Body of pancreas (tissue), 4 donors: ENCODE data around the gene TTC9B. TPM values are rescaled to one million over a fixed set of nuclear protein-coding genes. Genes with fewer than 3 reads are reported as not detected.

Source experiments
- ATAC-seq: fragments of 150-250 bp; one replicate; pipeline ENCODE4 v1.9.1; 2016
- DNase-seq, 4 donors: peaks; one replicate each; pipeline ENCODE4 v3.0.0-alpha.2; 2019
- H3K27ac ChIP-seq, 4 donors: fragments of 200-600 bp; sonication (generic); 1 replicate in 3 of 4; 2 replicates in 1 of 4; pipeline versions ENCODE4 v1.5.1 to v1.6.1; 2016 to 2019; ENCODE audit warnings: mild to moderate bottlenecking in 1 of 4, mixed read lengths in 1 of 4, moderate library complexity in 1 of 4
- H3K27me3 ChIP-seq, 2 donors: fragments of 200-600 bp; sonication (generic); one replicate each; pipeline ENCODE4 v1.6.0; 2016; ENCODE audit warnings: mild to moderate bottlenecking in 1 of 2
- H3K36me3 ChIP-seq, 2 donors: fragments of 200-600 bp; sonication (generic); replicated peaks in 1 of 2; 2 replicates each; pipeline ENCODE4 v1.5.1; 2016; ENCODE audit warnings: low read depth in 2 of 2; ENCODE audit not compliant: insufficient read depth in 1 of 2
- H3K4me1 ChIP-seq: fragments of 200-600 bp; sonication (generic); one replicate; pipeline ENCODE4 v1.6.0; 2016
- H3K4me3 ChIP-seq, 2 donors: fragments of 200-600 bp; sonication (generic); 1 replicate in 1 of 2; 2 replicates in 1 of 2; pipeline ENCODE4 v1.5.1; 2016 to 2019
- H3K9me3 ChIP-seq, 3 donors: fragments of 200-600 bp; sonication (generic); 1 replicate in 2 of 3; 2 replicates in 1 of 3; pipeline ENCODE4 v1.5.1; 2016
- POLR2A ChIP-seq, 3 donors: fragments of 450-650 bp; IDR thresholded peaks; one replicate each; pipeline ENCODE4 v1.6.1; 2016; ENCODE audit warnings: antibody characterized with exemption in 3 of 3, mild to moderate bottlenecking in 2 of 3
- WGBS, 2 donors: methylation state at CpG; one replicate each; pipeline ENCODE4 v1.1.5; 2017; 5-methylcytosine and 5-hydroxymethylcytosine counted together
- intact Hi-C: fragments of 100-400 bp; cut with DNase I; formaldehyde crosslinking; loops from one replicate; pipeline ENCODE4 v1.15.1; 2023
- total RNA-seq, 2 donors: library from RNA; depleted of rRNA; stranded (reverse); fragments of >200 nt; gene quantifications; one replicate each; pipeline ENCODE4 v1.1.0, GENCODE V29; 2016
- TF ChIP-seq, protein P1 (sequence below), 7 experiments: fragments of 450-650 bp in 4 of 7; fragments of 200-600 bp in 3 of 7; sonication (generic) in 3 of 7; IDR thresholded peaks; one replicate each; pipeline ENCODE4 v1.5.1; 2016 to 2019; ENCODE audit warnings: antibody characterized with exemption in 7 of 7

Gene TTC9B
- total RNA-seq, 2 donors from 2014 or later = not detected

DNA sequence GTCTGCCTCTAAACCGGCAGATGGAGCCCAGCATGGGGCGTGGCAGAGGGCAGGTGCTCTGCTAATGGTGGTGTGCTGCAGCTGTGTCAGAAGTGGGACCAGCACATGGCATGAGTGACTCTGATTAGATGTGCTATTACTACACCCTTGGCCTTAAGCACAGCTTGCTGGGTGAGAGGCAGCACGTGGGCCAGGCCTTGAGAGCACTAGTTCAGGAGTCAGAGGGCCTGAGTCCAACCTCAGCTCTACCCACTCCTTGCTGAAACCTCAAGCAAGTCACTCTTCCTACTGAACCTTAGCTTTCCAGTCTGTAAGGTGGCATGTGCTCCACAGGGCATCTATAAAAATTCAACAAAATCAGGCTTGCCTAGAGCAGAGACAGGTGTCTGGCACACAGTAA, 44.2 kb upstream of the TTC9B start:
- no peak overlapping the region for H3K4me3 ChIP-seq
- ATAC-seq (no peak), DNase-seq (no peak)
- intact Hi-C loops = no loop called here
- no peak overlapping the region for H3K27ac ChIP-seq
- 86 to 91% methylated on average over 3 of the region's 3 CpGs for WGBS, 2 donors
- no peaks in the 10 kb centered on the region for H3K9me3 ChIP-seq
- H3K27me3 ChIP-seq = no peaks in the 10 kb centered on the region
- no peak for TF ChIP-seq POLR2A (IDR thresholded peaks at IDR 0.05)
- peaks cover 20% of the 10 kb centered on the region for H3K4me1 ChIP-seq
- no peaks in the 10 kb centered on the region for H3K36me3 ChIP-seq

DNA sequence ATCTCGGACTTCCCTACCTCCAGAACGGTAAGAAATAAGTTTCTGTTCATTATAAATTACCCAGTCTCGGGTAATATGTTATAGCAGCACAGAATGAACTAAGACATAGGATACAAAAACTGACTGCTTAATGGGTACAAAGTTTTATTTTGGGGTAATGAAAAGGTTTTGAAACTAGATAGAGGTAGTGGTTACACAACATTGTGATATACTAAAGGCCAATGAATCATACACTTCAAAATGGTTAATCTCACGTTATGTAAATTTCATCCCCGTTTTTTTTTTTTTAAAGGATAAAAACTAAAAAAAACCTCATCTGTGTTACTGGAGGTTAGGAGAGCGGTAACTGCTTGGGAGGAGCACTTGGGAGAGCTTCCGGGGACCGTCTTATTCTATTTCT, 43.4 kb upstream of the TTC9B start:
- TF ChIP-seq POLR2A (IDR thresholded peaks at IDR 0.05) = no peak
- TF ChIP-seq, protein P1, sequence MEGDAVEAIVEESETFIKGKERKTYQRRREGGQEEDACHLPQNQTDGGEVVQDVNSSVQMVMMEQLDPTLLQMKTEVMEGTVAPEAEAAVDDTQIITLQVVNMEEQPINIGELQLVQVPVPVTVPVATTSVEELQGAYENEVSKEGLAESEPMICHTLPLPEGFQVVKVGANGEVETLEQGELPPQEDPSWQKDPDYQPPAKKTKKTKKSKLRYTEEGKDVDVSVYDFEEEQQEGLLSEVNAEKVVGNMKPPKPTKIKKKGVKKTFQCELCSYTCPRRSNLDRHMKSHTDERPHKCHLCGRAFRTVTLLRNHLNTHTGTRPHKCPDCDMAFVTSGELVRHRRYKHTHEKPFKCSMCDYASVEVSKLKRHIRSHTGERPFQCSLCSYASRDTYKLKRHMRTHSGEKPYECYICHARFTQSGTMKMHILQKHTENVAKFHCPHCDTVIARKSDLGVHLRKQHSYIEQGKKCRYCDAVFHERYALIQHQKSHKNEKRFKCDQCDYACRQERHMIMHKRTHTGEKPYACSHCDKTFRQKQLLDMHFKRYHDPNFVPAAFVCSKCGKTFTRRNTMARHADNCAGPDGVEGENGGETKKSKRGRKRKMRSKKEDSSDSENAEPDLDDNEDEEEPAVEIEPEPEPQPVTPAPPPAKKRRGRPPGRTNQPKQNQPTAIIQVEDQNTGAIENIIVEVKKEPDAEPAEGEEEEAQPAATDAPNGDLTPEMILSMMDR (IDR thresholded peaks at IDR 0.05) = no peak
- WGBS, 2 donors = 79 to 85% methylated on average over 8 of the region's 8 CpGs
- intact Hi-C loops = no loop called here
- H3K4me1 ChIP-seq = peaks cover 19% of the 10 kb centered on the region
- H3K4me3 ChIP-seq = no peak overlapping the region
- no peaks in the 10 kb centered on the region for H3K27me3 ChIP-seq
- no peak for ATAC-seq
- no peak overlapping the region for H3K27ac ChIP-seq
- no peaks in the 10 kb centered on the region for H3K9me3 ChIP-seq
- no peaks in the 10 kb centered on the region for H3K36me3 ChIP-seq
- no peak for DNase-seq

DNA sequence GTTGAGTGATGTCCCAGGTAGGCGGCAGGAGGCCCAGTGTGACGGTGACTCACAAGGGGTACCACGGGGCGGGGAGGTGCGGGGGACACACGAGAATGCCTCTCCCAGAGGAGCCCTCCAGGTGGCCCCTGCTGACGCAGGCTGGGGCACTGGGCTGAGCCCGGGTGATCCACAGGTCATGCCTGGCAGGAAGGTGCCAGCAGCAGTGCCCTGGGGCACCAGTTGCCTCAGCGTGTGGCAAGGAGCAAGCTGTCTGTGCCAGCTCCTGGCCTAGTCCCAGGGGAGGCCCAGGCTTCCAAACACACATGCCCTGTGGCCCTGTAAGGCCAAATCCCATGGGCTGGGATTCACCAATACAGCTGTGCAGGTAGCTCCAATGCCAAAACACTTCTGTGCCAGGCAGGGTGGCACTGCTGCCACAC, 38.9 kb upstream of the TTC9B start:
- H3K27ac ChIP-seq = peak overlapping the region in 2 of 4 donors; percentile 16 to 33
- DNase-seq = peak; percentile 27 to 75 (median 48)
- WGBS, 2 donors = 75 to 83% methylated on average over 5 to 9 of the region's 9 CpGs
- peak; percentile 59 for ATAC-seq
- H3K4me1 ChIP-seq = peaks cover 28% of the 10 kb centered on the region
- no peak overlapping the region for H3K4me3 ChIP-seq
- H3K9me3 ChIP-seq = no peaks in the 10 kb centered on the region
- H3K36me3 ChIP-seq = peaks cover 3 to 6% of the 10 kb centered on the region in 2 donors
- intact Hi-C loops = no loop called here
- TF ChIP-seq, protein P1 (IDR thresholded peaks at IDR 0.05) = no peak
- TF ChIP-seq POLR2A (IDR thresholded peaks at IDR 0.05) = no peak
- no peaks in the 10 kb centered on the region for H3K27me3 ChIP-seq

DNA sequence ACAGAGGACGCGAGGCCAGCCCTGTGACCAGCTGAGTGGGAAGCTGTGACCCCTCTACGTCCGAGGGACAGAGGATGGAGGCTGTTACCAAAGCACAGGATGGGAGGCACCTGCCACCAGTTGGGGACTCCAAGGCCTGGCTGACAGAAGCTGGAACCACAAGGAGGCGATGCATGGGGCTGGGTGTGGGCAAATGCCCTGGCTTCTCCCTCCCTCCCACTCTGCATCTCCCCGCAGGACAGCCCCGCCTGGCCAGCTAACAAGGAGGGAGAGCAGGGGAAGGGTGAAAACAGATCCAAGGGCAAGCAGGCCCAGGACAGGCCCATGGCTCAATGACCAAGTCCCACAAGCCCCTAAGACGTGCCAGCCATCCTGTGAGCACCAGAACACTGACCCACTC, 38.3 kb upstream of the TTC9B start:
- WGBS, 2 donors = 94 to 96% methylated on average over 3 to 8 of the region's 8 CpGs
- peaks cover 3 to 6% of the 10 kb centered on the region in 2 donors for H3K36me3 ChIP-seq
- H3K9me3 ChIP-seq = no peaks in the 10 kb centered on the region
- no peak for ATAC-seq
- H3K4me1 ChIP-seq = peaks cover 33% of the 10 kb centered on the region
- TF ChIP-seq, protein P1 (IDR thresholded peaks at IDR 0.05) = no peak
- TF ChIP-seq POLR2A (IDR thresholded peaks at IDR 0.05) = no peak
- H3K4me3 ChIP-seq = no peak overlapping the region
- DNase-seq = no peak
- H3K27ac ChIP-seq = peak overlapping the region in 1 of 4 donors; percentile 16
- intact Hi-C loops = no loop called here
- no peaks in the 10 kb centered on the region for H3K27me3 ChIP-seq

DNA sequence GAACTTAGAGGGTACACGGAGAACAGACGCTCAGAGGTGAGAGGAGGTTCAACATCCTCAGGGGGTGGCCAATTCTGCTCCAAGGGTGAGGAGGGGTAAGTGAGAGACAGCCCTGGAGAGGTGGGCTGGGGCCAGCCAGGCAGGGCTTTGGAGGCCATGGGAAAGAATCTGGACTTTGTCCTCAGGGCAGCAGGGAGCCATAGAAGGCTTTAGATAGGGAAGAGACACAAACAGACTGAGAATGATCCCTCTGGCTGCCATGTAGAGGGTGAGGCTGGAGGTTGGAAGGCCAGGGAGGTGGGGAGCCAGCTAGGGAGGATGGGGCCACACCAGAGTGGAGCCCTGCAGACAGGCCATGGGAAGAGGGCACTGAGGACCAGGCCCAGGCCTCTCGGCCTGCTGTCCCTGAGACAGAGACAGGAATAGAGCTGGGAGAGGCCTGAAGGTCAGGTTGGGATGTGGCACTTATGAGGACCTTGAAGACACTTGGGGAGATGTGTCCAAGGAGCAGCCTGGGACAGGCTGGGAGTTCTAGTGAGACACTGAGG, 37.5 kb upstream of the TTC9B start:
- 79 to 91% methylated on average over 3 of the region's 3 CpGs for WGBS, 2 donors
- H3K4me3 ChIP-seq = no peak overlapping the region

More for the DNA sequence above, 37.5 kb upstream of the TTC9B start:
- H3K27me3 ChIP-seq = no peaks in the 10 kb centered on the region
- DNase-seq = no peak
- H3K27ac ChIP-seq = no peak overlapping the region
- peaks cover 34% of the 10 kb centered on the region for H3K4me1 ChIP-seq
- intact Hi-C loops = no loop called here
- TF ChIP-seq, protein P1 (IDR thresholded peaks at IDR 0.05) = no peak
- no peak for TF ChIP-seq POLR2A (IDR thresholded peaks at IDR 0.05)
- no peak for ATAC-seq
- H3K9me3 ChIP-seq = no peaks in the 10 kb centered on the region
- peaks cover 3 to 6% of the 10 kb centered on the region in 2 donors for H3K36me3 ChIP-seq
